CD4-positive, alpha-beta memory T cell (primary cell): ENCODE results near the gene RIN3. TPM values are rescaled to one million over a fixed set of nuclear protein-coding genes. Genes with fewer than 3 reads are reported as not detected.

Experiments used
- CTCF ChIA-PET: fragments of 350-600 bp; sonication (Branson Sonifier 250); formaldehyde crosslinking; loops from one replicate; lab custom pipeline; 2021; ENCODE audit warnings: inconsistent platforms; ENCODE audit not compliant: partially characterized antibody; lab: Charles Lee
- POLR2A ChIA-PET: fragments of 350-600 bp; sonication (Branson Sonifier 250); formaldehyde crosslinking; loops from one replicate; lab custom pipeline; 2021; ENCODE audit not compliant: partially characterized antibody; lab: Charles Lee
- DNase-seq, 5 donors: peaks; one replicate each; pipeline versions ENCODE4 v3.0.0 to v3.0.0-alpha.2; 2020 to 2022; ENCODE audit warnings: mixed read lengths in 1 of 5
- H3K27ac ChIP-seq: one replicate; pipeline ENCODE4 v1.7.0; 2013; ENCODE audit warnings: low read depth, low read length
- H3K27me3 ChIP-seq: 2 replicates; pipeline ENCODE4 v1.7.0; 2013; ENCODE audit warnings: mild to moderate bottlenecking, low read length, moderate library complexity; ENCODE audit not compliant: insufficient read depth
- H3K36me3 ChIP-seq: 2 replicates; pipeline ENCODE4 v1.7.0; 2013; ENCODE audit warnings: mild to moderate bottlenecking, low read length, moderate library complexity; ENCODE audit not compliant: insufficient read depth
- H3K4me1 ChIP-seq: 2 replicates; pipeline ENCODE4 v1.7.0; 2013; ENCODE audit warnings: mild to moderate bottlenecking, low read length, moderate library complexity; ENCODE audit not compliant: insufficient read depth
- H3K4me3 ChIP-seq, 2 donors: one replicate each; pipeline ENCODE4 v1.7.0; 2013; ENCODE audit warnings: low read length in 2 of 2, mild to moderate bottlenecking in 1 of 2
- H3K9me3 ChIP-seq, 2 donors: one replicate each; pipeline ENCODE4 v1.7.0; 2013; ENCODE audit warnings: low read length in 2 of 2, control low read depth in 1 of 2; ENCODE audit not compliant: control insufficient read depth in 1 of 2
- H3K27ac Mint-ChIP-seq, 7 donors: one replicate each; pipeline ENCODE4 v1.8.0; 2020 to 2021; ENCODE audit warnings: mixed read lengths in 7 of 7, mild to moderate bottlenecking in 6 of 7, inconsistent platforms in 3 of 7, moderate library complexity in 3 of 7
- H3K27me3 Mint-ChIP-seq, 2 donors: one replicate each; pipeline ENCODE4 v1.8.0; 2020 to 2021; ENCODE audit warnings: mixed read lengths in 2 of 2
- H3K36me3 Mint-ChIP-seq, 2 donors: one replicate each; pipeline ENCODE4 v1.8.0; 2020 to 2021; ENCODE audit warnings: mixed read lengths in 2 of 2, inconsistent platforms in 1 of 2, mild to moderate bottlenecking in 1 of 2
- H3K4me1 Mint-ChIP-seq, 4 donors: one replicate each; pipeline ENCODE4 v1.8.0; 2020 to 2021; ENCODE audit warnings: mixed read lengths in 4 of 4, mild to moderate bottlenecking in 1 of 4
- H3K4me3 Mint-ChIP-seq, 8 donors: one replicate each; pipeline ENCODE4 v1.8.0; 2020 to 2021; ENCODE audit warnings: mixed read lengths in 8 of 8, mild to moderate bottlenecking in 7 of 8, moderate library complexity in 6 of 8, inconsistent platforms in 3 of 8
- H3K9me3 Mint-ChIP-seq, 8 donors: one replicate each; pipeline ENCODE4 v1.8.0; 2020 to 2021; ENCODE audit warnings: mixed read lengths in 8 of 8, mild to moderate bottlenecking in 5 of 8, inconsistent platforms in 3 of 8, moderate library complexity in 1 of 8
- intact Hi-C: fragments of 100-400 bp; cut with micrococcal nuclease; formaldehyde crosslinking; loops from one replicate; pipeline ENCODE4 v1.15.1; 2023
- polyA plus RNA-seq, 2 donors: library from polyadenylated mRNA; unstranded; fragments of 300-500 nt; fragmentation: Illumina TruSeq; gene quantifications; one replicate each; pipeline ENCODE4 v1.2.3, GENCODE V29; 2021
- total RNA-seq, 2 experiments: library from RNA; stranded (reverse); gene quantifications; one replicate each; pipeline ENCODE4 v1.2.3, GENCODE V29; 2021

Gene RIN3
- total and polyA plus RNA-seq, 4 experiments from 2014 or later = 4.0 to 74.9 (median 45.9) TPM

- Mint-ChIP-seq H3K36me3 (no peaks in the 10 kb centered on the region), H3K4me3 (no peak overlapping the region), H3K27ac (no peak overlapping the region), H3K27me3 (peaks cover 3 to 5% of the 10 kb centered on the region in 2 donors), H3K9me3 (peaks cover 0 to 2% (median 0%) of the 10 kb centered on the region in 8 donors), H3K4me1 (peaks cover 0 to 2% (median 0%) of the 10 kb centered on the region in 4 donors)
- H3K27me3 ChIP-seq = no peaks in the 10 kb centered on the region
- H3K36me3 ChIP-seq = no peaks in the 10 kb centered on the region
- intact Hi-C loops = no loop called here
- CTCF ChIA-PET = no interaction called here
- DNase-seq = no peak
- no peak overlapping the region for H3K4me3 ChIP-seq
- no peaks in the 10 kb centered on the region for H3K9me3 ChIP-seq
- peaks cover 6% of the 10 kb centered on the region for H3K4me1 ChIP-seq
- H3K27ac ChIP-seq = no peak overlapping the region
- POLR2A ChIA-PET = no interaction called here
Observed at GRCh38 chr14:92501891-92502351, 11.7 kb upstream of the RIN3 start.

- H3K9me3 Mint-ChIP-seq = peaks cover 0 to 2% (median 0%) of the 10 kb centered on the region in 8 donors
- Histone ChIP-seq H3K36me3 (no peaks in the 10 kb centered on the region), H3K9me3 (no peaks in the 10 kb centered on the region), H3K4me1 (peaks cover 13% of the 10 kb centered on the region), H3K27me3 (no peaks in the 10 kb centered on the region), H3K27ac (no peak overlapping the region), H3K4me3 (no peak overlapping the region)
- no peak for DNase-seq
- peaks cover 3 to 6% (median 5%) of the 10 kb centered on the region in 4 donors for H3K4me1 Mint-ChIP-seq
- no peak overlapping the region for H3K4me3 Mint-ChIP-seq
- H3K36me3 Mint-ChIP-seq = no peaks in the 10 kb centered on the region
- CTCF ChIA-PET = no interaction called here
- no peak overlapping the region for H3K27ac Mint-ChIP-seq
- intact Hi-C loops = no loop called here
- POLR2A ChIA-PET = no interaction called here
- peaks cover 3 to 5% of the 10 kb centered on the region in 2 donors for H3K27me3 Mint-ChIP-seq
Observed at GRCh38 chr14:92502541-92503286, 10.9 kb upstream of the RIN3 start.

GRCh38 chr14:92503756-92504491, 9.7 kb upstream of the RIN3 start:
- Mint-ChIP-seq H3K36me3 (no peaks in the 10 kb centered on the region), H3K4me3 (no peak overlapping the region), H3K27ac (peak overlapping the region in 1 of 7 donors; percentile 34), H3K27me3 (peaks cover 3 to 5% of the 10 kb centered on the region in 2 donors), H3K9me3 (peaks cover 0 to 2% (median 0%) of the 10 kb centered on the region in 8 donors), H3K4me1 (peaks cover 3 to 6% (median 5%) of the 10 kb centered on the region in 4 donors)
- CTCF ChIA-PET = interaction anchor here (0.6 to 1.0 kb wide), 2 partner anchors 10 to 20 kb away, joined by 3 read pairs; no protein-coding TSS in a partner anchor
- intact Hi-C loops = no loop called here
- Histone ChIP-seq H3K27me3 (no peaks in the 10 kb centered on the region), H3K4me3 (no peak overlapping the region), H3K36me3 (no peaks in the 10 kb centered on the region), H3K27ac (no peak overlapping the region), H3K9me3 (no peaks in the 10 kb centered on the region), H3K4me1 (peaks cover 13% of the 10 kb centered on the region)
- POLR2A ChIA-PET = no interaction called here
- no peak for DNase-seq

- no peaks in the 10 kb centered on the region for H3K27me3 ChIP-seq
- H3K36me3 Mint-ChIP-seq = no peaks in the 10 kb centered on the region
- CTCF ChIA-PET = interaction anchor here (0.9 kb wide), 1 partner anchor 147 kb away, joined by 3 read pairs; no protein-coding TSS in a partner anchor
- peaks cover 3 to 6% (median 5%) of the 10 kb centered on the region in 4 donors for H3K4me1 Mint-ChIP-seq
- H3K4me1 ChIP-seq = peaks cover 13% of the 10 kb centered on the region
- H3K27ac ChIP-seq = no peak overlapping the region
- H3K36me3 ChIP-seq = no peaks in the 10 kb centered on the region
- POLR2A ChIA-PET = no interaction called here
- H3K4me3 ChIP-seq = no peak overlapping the region
- H3K9me3 ChIP-seq = no peaks in the 10 kb centered on the region
- DNase-seq = no peak
- no peak overlapping the region for H3K4me3 Mint-ChIP-seq
- H3K27ac Mint-ChIP-seq = no peak overlapping the region
- intact Hi-C loops = no loop called here
- peaks cover 3 to 5% of the 10 kb centered on the region in 2 donors for H3K27me3 Mint-ChIP-seq
- H3K9me3 Mint-ChIP-seq = no peaks in the 10 kb centered on the region
Observed at GRCh38 chr14:92505826-92506225, 7.8 kb upstream of the RIN3 start.

GRCh38 chr14:92506231-92506630, 7.3 kb upstream of the RIN3 start:
- Histone ChIP-seq H3K36me3 (no peaks in the 10 kb centered on the region), H3K4me1 (peaks cover 13% of the 10 kb centered on the region), H3K9me3 (no peaks in the 10 kb centered on the region), H3K27me3 (no peaks in the 10 kb centered on the region), H3K27ac (no peak overlapping the region), H3K4me3 (no peak overlapping the region)
- Mint-ChIP-seq H3K9me3 (no peaks in the 10 kb centered on the region), H3K4me1 (peaks cover 3 to 6% (median 5%) of the 10 kb centered on the region in 4 donors), H3K36me3 (no peaks in the 10 kb centered on the region), H3K27me3 (peaks cover 3 to 5% of the 10 kb centered on the region in 2 donors), H3K27ac (no peak overlapping the region), H3K4me3 (no peak overlapping the region)
- intact Hi-C loops = no loop called here
- ChIA-PET POLR2A (no interaction called here), CTCF (interaction anchor here (0.9 kb wide), 1 partner anchor 147 kb away, joined by 3 read pairs; no protein-coding TSS in a partner anchor)
- no peak for DNase-seq

- Histone ChIP-seq H3K27me3 (no peaks in the 10 kb centered on the region), H3K27ac (no peak overlapping the region), H3K9me3 (no peaks in the 10 kb centered on the region), H3K36me3 (no peaks in the 10 kb centered on the region), H3K4me1 (peaks cover 13% of the 10 kb centered on the region), H3K4me3 (no peak overlapping the region)
- Mint-ChIP-seq H3K4me1 (peaks cover 4 to 8% (median 6%) of the 10 kb centered on the region in 4 donors), H3K36me3 (no peaks in the 10 kb centered on the region), H3K27ac (peak overlapping the region in 1 of 7 donors; percentile 52), H3K9me3 (no peaks in the 10 kb centered on the region), H3K27me3 (peaks cover 4 to 5% of the 10 kb centered on the region in 2 donors), H3K4me3 (peak overlapping the region in 1 of 8 donors; percentile 7)
- DNase-seq = no peak
- ChIA-PET POLR2A (no interaction called here), CTCF (no interaction called here)
- intact Hi-C loops = no loop called here
Observed at GRCh38 chr14:92507174-92507768, 6.3 kb upstream of the RIN3 start.

- no peaks in the 10 kb centered on the region for H3K36me3 ChIP-seq
- Mint-ChIP-seq H3K4me1 (peaks cover 9 to 29% (median 15%) of the 10 kb centered on the region in 4 donors), H3K27ac (no peak overlapping the region), H3K36me3 (no peaks in the 10 kb centered on the region), H3K9me3 (no peaks in the 10 kb centered on the region), H3K4me3 (peak overlapping the region in 1 of 8 donors; percentile 52), H3K27me3 (peaks cover 0 to 2% of the 10 kb centered on the region in 2 donors)
- H3K27ac ChIP-seq = no peak overlapping the region
- no peaks in the 10 kb centered on the region for H3K27me3 ChIP-seq
- no peaks in the 10 kb centered on the region for H3K9me3 ChIP-seq
- ChIA-PET POLR2A (no interaction called here), CTCF (no interaction called here)
- no peak for DNase-seq
- H3K4me3 ChIP-seq = no peak overlapping the region
- intact Hi-C loops = loop anchor here (5.0 kb wide), 1 partner anchor 171 kb away; no protein-coding TSS in a partner anchor
- H3K4me1 ChIP-seq = peaks cover 33% of the 10 kb centered on the region
Observed at GRCh38 chr14:92510972-92511371, 2.6 kb upstream of the RIN3 start.
